AG04450 (cell line): Measurements from ENCODE around the gene TFCP2. TPM values are rescaled to one million over a fixed set of nuclear protein-coding genes. Genes with fewer than 3 reads are reported as not detected.
"Not testable (repeated sequence)": the region's sequence is repeated elsewhere in the genome, so short reads cannot be mapped to it uniquely, and the experiment has no call there.

ENCODE experiments used
- CTCF ChIA-PET: fragments of 300-600, 350-600 bp; formaldehyde crosslinking; extraction: SDS; loops from one replicate; lab custom pipeline; 2022; ENCODE audit warnings: antibody characterized with exemption, inconsistent platforms; lab: Charles Lee
- POLR2A ChIA-PET: fragments of 350-600 bp; formaldehyde crosslinking; extraction: SDS; loops from one replicate; lab custom pipeline; 2021; ENCODE audit warnings: antibody characterized with exemption, inconsistent platforms; lab: Yijun Ruan, JAX
- DNase-seq: peaks from one replicate; pipeline ENCODE4 v3.0.0-alpha.2; 2011; ENCODE audit warnings: low read depth, low spot score
- H3K27ac ChIP-seq: one replicate; pipeline ENCODE4 v1.5.1; 2012; ENCODE audit warnings: low read depth, low read length, control low read depth
- H3K27me3 ChIP-seq: one replicate; pipeline ENCODE4 v1.6.0; 2012; ENCODE audit warnings: low read length; ENCODE audit not compliant: control insufficient read depth, insufficient read depth
- H3K4me3 ChIP-seq: 2 replicates; pipeline ENCODE4 v1.5.1; 2011; ENCODE audit warnings: mild to moderate bottlenecking, low read depth, low read length, control low read depth
- H3K9me3 ChIP-seq: 2 replicates; pipeline ENCODE4 v1.5.1; 2012; ENCODE audit warnings: low read length; ENCODE audit not compliant: control insufficient read depth, insufficient read depth
- CTCF ChIP-seq: IDR thresholded peaks from 2 replicates; pipeline ENCODE4 v1.5.1; 2011; ENCODE audit warnings: low read depth, low read length, control low read depth, inconsistent platforms
- polyA minus RNA-seq: library from RNA; depleted of rRNA, polyadenylated mRNA; stranded (reverse); fragments of >200 nt; gene quantifications from 2 replicates; pipeline ENCODE4 v1.2.3, GENCODE V29; 2011; rRNA and poly(A)+ RNA removed
- polyA plus RNA-seq: library from polyadenylated mRNA; depleted of rRNA; stranded (reverse); fragments of >200 nt; gene quantifications from 2 replicates; pipeline ENCODE4 v1.2.3, GENCODE V29; 2011; rRNA removed

TFCP2 gene
- polyA plus RNA-seq = 20.8 and 24.9 TPM in 2 replicates
- polyA minus RNA-seq = 8.5 and 12.0 TPM in 2 replicates

DNA sequence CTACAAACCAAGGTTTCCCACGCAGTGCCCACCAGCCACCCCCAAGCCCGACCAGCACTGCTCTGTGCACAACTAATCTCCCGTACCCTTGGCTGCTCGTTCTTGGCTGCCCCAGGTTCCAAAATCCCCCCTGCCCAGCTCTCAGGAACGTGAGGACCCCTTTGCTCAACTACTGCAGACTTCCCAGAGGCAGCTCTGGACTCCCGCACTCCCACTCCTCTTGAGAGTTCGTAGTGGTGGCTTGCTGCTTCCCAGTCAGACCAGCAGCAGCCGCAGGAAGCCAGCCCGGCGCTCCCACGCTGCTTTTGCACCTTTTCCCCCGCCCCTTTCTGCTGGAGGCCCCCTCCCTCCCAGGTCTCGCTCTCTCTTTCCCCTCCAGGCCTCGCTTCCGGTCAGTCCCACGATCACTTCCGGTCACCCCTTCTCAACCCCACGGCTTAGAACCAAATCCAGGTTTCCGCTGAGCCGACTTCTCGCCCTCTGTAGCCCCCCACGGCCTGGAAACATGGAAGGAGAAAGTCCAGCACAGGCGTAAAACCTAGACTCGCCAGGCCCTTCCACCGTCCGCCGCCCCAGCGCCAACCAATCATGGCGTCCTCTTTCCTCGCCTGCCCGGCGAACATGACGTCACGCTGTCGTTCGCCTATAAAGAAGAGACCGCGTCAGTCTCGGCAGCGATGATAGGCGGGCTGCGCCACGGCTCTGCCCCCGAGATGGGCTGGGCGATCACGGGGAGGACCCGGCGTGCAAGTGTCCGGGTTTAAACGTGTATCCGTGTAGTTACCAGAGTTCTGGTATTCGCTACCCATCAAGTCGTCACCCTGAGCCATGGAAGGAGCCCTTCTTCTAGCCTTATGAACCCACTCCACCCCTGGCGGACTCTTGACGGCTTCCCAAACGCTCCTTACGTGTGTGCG is at the start of gene TFCP2:
TSS of gene TFCP2 (minus strand) at position 621 of the 917 bp plus-strand sequence. CDS start 713 bp downstream, outside the sequence.
- CTCF ChIA-PET = interaction anchor here (1.5 kb wide), 1 partner anchor 168 kb away, joined by 4 read pairs; no protein-coding TSS in a partner anchor
- Histone ChIP-seq H3K9me3 (no peaks in the 10 kb centered on the region), H3K27me3 (no peaks in the 10 kb centered on the region), H3K4me3 (peak within 1 kb of the TSS; percentile 95), H3K27ac (peak within 1 kb of the TSS; percentile 100)
- no peak for TF ChIP-seq CTCF
- DNase-seq = peak; percentile 93
- POLR2A ChIA-PET = interaction anchor here (0.6 to 1.7 kb wide), 3 partner anchors 66 to 90 kb away, joined by 5 to 9 read pairs (median 6); partner anchors contain the start of genes CSRNP2 and DAZAP2

- TF ChIP-seq CTCF = no peak
- H3K9me3 ChIP-seq = no peaks in the 10 kb centered on the region
- no peak overlapping the region for H3K27ac ChIP-seq
- ChIA-PET CTCF (no interaction called here), POLR2A (no interaction called here)
- H3K4me3 ChIP-seq = no peak overlapping the region
- no peak for DNase-seq
- no peaks in the 10 kb centered on the region for H3K27me3 ChIP-seq
These were observed 49.5 kb upstream of the TFCP2 start for GRCh38 chr12:51222461-51222860.

DNA sequence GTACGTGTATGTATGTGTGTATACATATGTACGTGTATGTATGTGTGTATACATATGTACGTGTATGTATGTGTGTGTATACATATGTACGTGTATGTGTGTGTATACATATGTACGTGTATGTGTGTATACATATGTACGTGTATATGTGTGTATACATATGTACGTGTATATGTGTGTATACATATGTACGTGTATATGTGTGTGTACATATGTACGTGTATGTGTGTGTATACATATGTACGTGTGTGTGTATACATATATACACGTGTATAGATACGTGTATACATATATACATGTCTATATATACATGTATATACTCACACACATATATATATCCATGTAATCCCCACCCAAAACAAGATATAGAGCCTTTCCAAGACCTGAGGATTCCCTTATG is 46.9 kb upstream of the TFCP2 start:
- CTCF ChIA-PET, POLR2A ChIA-PET: not testable (repeated sequence)

DNA sequence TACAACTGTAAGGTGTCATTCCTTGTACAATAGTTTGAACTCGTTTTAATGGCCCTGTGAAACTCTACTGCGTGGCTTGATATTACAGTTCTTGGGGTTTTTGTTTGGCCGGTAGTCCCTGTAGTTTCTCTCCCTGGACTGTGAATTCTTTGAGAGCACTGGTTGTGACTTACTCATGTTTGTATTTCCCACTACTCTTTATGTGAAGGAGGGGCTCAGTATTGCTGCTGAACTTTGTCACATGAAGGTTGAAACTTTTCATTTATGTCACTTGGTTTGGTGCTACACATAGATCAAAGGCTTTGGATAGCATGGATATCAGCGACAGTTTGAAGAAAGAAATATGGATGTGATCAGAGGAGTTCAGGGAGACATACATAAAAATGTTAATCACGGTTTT is 46.4 kb upstream of the TFCP2 start:
- no peak for TF ChIP-seq CTCF
- DNase-seq = no peak
- Histone ChIP-seq H3K9me3 (no peaks in the 10 kb centered on the region), H3K27me3 (no peaks in the 10 kb centered on the region), H3K4me3 (no peak overlapping the region), H3K27ac (no peak overlapping the region)
- ChIA-PET POLR2A (interaction anchor here (2.5 kb wide), 1 partner anchor 19 kb away, joined by 21 read pairs; the partner anchor contains the start of gene DAZAP2), CTCF (interaction anchor here (0.6 to 1.9 kb wide), 3 partner anchors 11 to 512 kb away, joined by 3 to 10 read pairs (median 3); no protein-coding TSS in a partner anchor)

More for the DNA sequence above, 46.9 kb upstream of the TFCP2 start:
- H3K4me3 ChIP-seq, DNase-seq, H3K27ac ChIP-seq, H3K9me3 ChIP-seq, H3K27me3 ChIP-seq: not testable (repeated sequence)

DNA sequence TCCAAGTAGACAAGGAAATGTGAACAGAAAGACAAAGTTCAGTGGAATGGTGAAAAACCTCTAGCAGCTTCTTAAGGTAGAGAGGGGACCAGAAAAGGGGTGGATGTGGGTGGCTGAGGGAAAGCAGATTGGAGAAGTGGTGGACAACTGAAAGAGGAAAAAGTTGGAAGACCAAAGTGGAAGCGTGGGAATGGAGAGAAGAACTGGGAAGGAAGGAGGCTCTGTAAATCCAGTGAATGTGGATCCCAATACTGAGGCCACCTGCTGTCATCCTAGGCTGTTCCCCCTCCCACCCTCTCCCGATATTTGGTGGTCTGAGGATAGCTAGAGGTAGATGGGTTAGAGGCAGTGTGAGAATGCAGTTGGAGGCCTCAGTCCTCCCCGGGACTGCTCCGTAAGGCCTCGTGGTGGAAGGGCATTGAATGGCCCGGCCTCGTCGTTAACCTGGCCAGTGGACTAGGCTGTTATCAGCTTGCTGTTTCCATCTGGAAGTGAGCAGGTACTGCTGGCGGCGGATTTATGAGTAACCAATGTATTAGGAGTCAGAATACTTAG is 45.7 kb upstream of the TFCP2 start:
- no peak for TF ChIP-seq CTCF
- peak overlapping the region; percentile 76 for H3K4me3 ChIP-seq
- H3K9me3 ChIP-seq = no peaks in the 10 kb centered on the region
- H3K27me3 ChIP-seq = no peaks in the 10 kb centered on the region
- no peak for DNase-seq
- peak overlapping the region; percentile 75 for H3K27ac ChIP-seq
- ChIA-PET CTCF (interaction anchor here (0.6 to 3.1 kb wide), 11 partner anchors 10 to 513 kb away, joined by 3 to 14 read pairs (median 3); partner anchors contain the start of gene DAZAP2), POLR2A (interaction anchor here (1.3 to 2.5 kb wide), 4 partner anchors 20 to 135 kb away, joined by 4 to 21 read pairs (median 6); partner anchors contain the start of genes CSRNP2 and DAZAP2)
